WTC11 (cell line): ENCODE results near the gene PITPNC1. TPM values are rescaled to one million over a fixed set of nuclear protein-coding genes. Genes with fewer than 3 reads are reported as not detected.

Experiments used
- ATAC-seq: fragments of 200-7000 bp; cut with Tn5 transposase; 2 replicates; pipeline ENCODE4 v1.10.0; 2021; ENCODE audit warnings: mild to moderate bottlenecking, moderate library complexity
- CTCF ChIA-PET: fragments of 300-600 bp; sonication (Branson Sonifier 250); formaldehyde crosslinking; loops from one replicate; lab custom pipeline; 2021; ENCODE audit warnings: antibody characterized with exemption; lab: Charles Lee
- POLR2A ChIA-PET: fragments of 350-600 bp; sonication (Branson Sonifier 250); formaldehyde crosslinking; loops from one replicate; lab custom pipeline; 2021; ENCODE audit warnings: antibody characterized with exemption; lab: Charles Lee
- DNase-seq: peaks from one replicate; pipeline ENCODE4 v3.0.0; 2021; ENCODE audit warnings: low spot score
- H3K27ac Mint-ChIP-seq: 2 replicates; pipeline ENCODE4 v1.8.0; 2021; ENCODE audit warnings: mixed read lengths
- H3K27me3 Mint-ChIP-seq: 2 replicates; pipeline ENCODE4 v1.8.0; 2021; ENCODE audit warnings: low read depth, mild to moderate bottlenecking, moderate library complexity, mixed read lengths
- H3K36me3 Mint-ChIP-seq: 2 replicates; pipeline ENCODE4 v1.8.0; 2021; ENCODE audit warnings: mixed read lengths
- H3K4me1 Mint-ChIP-seq: 2 replicates; pipeline ENCODE4 v1.8.0; 2022; ENCODE audit warnings: mixed read lengths
- H3K4me3 Mint-ChIP-seq: 2 replicates; pipeline ENCODE4 v1.8.0; 2021; ENCODE audit warnings: mild to moderate bottlenecking, moderate library complexity, mixed read lengths
- H3K9me3 Mint-ChIP-seq: 2 replicates; pipeline ENCODE4 v1.8.0; 2021; ENCODE audit warnings: mixed read lengths
- AFF4 ChIP-seq: sonication (generic); formaldehyde crosslinking; IDR thresholded peaks from 2 replicates; pipeline ENCODE4 v1.8.1; 2023; ENCODE audit warnings: mild to moderate bottlenecking, missing genetic modification reagents, borderline replicate concordance
- ARID4B ChIP-seq: sonication (generic); formaldehyde crosslinking; IDR thresholded peaks from 2 replicates; pipeline ENCODE4 v1.8.0; 2023; ENCODE audit warnings: missing genetic modification reagents, mild to moderate bottlenecking, borderline replicate concordance
- ATF2 ChIP-seq: sonication (generic); formaldehyde crosslinking; IDR thresholded peaks from 2 replicates; pipeline ENCODE4 v1.8.1; 2022; ENCODE audit warnings: low read depth, missing genetic modification reagents, borderline replicate concordance
- ESRRA ChIP-seq: sonication (generic); formaldehyde crosslinking; IDR thresholded peaks from 2 replicates; pipeline ENCODE4 v1.8.1; 2022; ENCODE audit warnings: mild to moderate bottlenecking, missing genetic modification reagents, borderline replicate concordance
- MXD4 ChIP-seq: fragments of 250-450 bp; sonication (Bioruptor Pico); IDR thresholded peaks from 2 replicates; pipeline ENCODE4 v1.8.0; 2021; ENCODE audit warnings: mild to moderate bottlenecking, moderate library complexity, borderline replicate concordance
- NFATC4 ChIP-seq: fragments of 250-450 bp; sonication (Bioruptor Pico); IDR thresholded peaks from 2 replicates; pipeline ENCODE4 v1.9.0; 2021; ENCODE audit warnings: mild to moderate bottlenecking
- NR1H2 ChIP-seq: sonication (generic); formaldehyde crosslinking; IDR thresholded peaks from 2 replicates; pipeline ENCODE4 v1.9.0; 2021; ENCODE audit warnings: mild to moderate bottlenecking, moderate library complexity, missing genetic modification reagents
- TCF7 ChIP-seq: sonication (generic); formaldehyde crosslinking; IDR thresholded peaks from 2 replicates; pipeline ENCODE4 v1.8.0; 2022; ENCODE audit warnings: mild to moderate bottlenecking, low read depth, missing genetic modification reagents, moderate library complexity
- TP53 ChIP-seq: sonication (generic); formaldehyde crosslinking; IDR thresholded peaks from 2 replicates; pipeline ENCODE4 v1.8.1; 2023; ENCODE audit warnings: mild to moderate bottlenecking, missing genetic modification reagents
- ZMAT4 ChIP-seq: fragments of 250-450 bp; sonication (Bioruptor Pico); IDR thresholded peaks from 2 replicates; pipeline ENCODE4 v1.9.0; 2021; ENCODE audit warnings: mild to moderate bottlenecking
- ZNF263 ChIP-seq: sonication (generic); formaldehyde crosslinking; IDR thresholded peaks from 2 replicates; pipeline ENCODE4 v1.8.1; 2022; ENCODE audit warnings: low read depth, mild to moderate bottlenecking, moderate library complexity, missing genetic modification reagents
- ZNF425 ChIP-seq: fragments of 250-450 bp; sonication (Bioruptor Pico); conservative IDR thresholded peaks from 2 replicates; pipeline ENCODE4 v1.9.0; 2021; ENCODE audit warnings: mild to moderate bottlenecking
- ZNF671 ChIP-seq: fragments of 250-450 bp; sonication (Bioruptor Pico); IDR thresholded peaks from 2 replicates; pipeline ENCODE4 v1.8.0; 2021; ENCODE audit warnings: mild to moderate bottlenecking
- total RNA-seq: library from RNA; stranded (reverse); gene quantifications from 3 replicates; pipeline ENCODE4 v1.2.3, GENCODE V29; 2021
- TF ChIP-seq, protein P1 (sequence below): sonication (generic); formaldehyde crosslinking; IDR thresholded peaks from 2 replicates; pipeline ENCODE4 v1.8.0; 2023; ENCODE audit warnings: mild to moderate bottlenecking, missing genetic modification reagents
- TF ChIP-seq, protein P2 (sequence below): fragments of 250-450 bp; sonication (Bioruptor Pico); IDR thresholded peaks from 2 replicates; pipeline ENCODE4 v1.8.0; 2021; ENCODE audit warnings: mild to moderate bottlenecking

Gene PITPNC1
- total RNA-seq, 1 experiment from 2014 or later, result 39.8 TPM

- TF ChIP-seq, protein P1, sequence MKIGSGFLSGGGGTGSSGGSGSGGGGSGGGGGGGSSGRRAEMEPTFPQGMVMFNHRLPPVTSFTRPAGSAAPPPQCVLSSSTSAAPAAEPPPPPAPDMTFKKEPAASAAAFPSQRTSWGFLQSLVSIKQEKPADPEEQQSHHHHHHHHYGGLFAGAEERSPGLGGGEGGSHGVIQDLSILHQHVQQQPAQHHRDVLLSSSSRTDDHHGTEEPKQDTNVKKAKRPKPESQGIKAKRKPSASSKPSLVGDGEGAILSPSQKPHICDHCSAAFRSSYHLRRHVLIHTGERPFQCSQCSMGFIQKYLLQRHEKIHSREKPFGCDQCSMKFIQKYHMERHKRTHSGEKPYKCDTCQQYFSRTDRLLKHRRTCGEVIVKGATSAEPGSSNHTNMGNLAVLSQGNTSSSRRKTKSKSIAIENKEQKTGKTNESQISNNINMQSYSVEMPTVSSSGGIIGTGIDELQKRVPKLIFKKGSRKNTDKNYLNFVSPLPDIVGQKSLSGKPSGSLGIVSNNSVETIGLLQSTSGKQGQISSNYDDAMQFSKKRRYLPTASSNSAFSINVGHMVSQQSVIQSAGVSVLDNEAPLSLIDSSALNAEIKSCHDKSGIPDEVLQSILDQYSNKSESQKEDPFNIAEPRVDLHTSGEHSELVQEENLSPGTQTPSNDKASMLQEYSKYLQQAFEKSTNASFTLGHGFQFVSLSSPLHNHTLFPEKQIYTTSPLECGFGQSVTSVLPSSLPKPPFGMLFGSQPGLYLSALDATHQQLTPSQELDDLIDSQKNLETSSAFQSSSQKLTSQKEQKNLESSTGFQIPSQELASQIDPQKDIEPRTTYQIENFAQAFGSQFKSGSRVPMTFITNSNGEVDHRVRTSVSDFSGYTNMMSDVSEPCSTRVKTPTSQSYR, result no peak
- TF ChIP-seq ARID4B (CRISPR knock-in tag), result no peak
- TF ChIP-seq NR1H2 (CRISPR knock-in tag), result no peak
- no peak for TF ChIP-seq ATF2 (CRISPR knock-in tag)
- no peak for TF ChIP-seq ESRRA
- no peak for TF ChIP-seq ZMAT4 (CRISPR knock-in tag)
These were observed 72.0 kb downstream of the PITPNC1 start (continued) for GRCh38 chr17:67449065-67449464.

- Mint-ChIP-seq H3K36me3 (no peaks in the 10 kb centered on the region), H3K27ac (peak overlapping the region; percentile 49; the same call in 1 of the 2 replicates), H3K9me3 (no peaks in the 10 kb centered on the region), H3K4me1 (peaks cover 29% of the 10 kb centered on the region), H3K4me3 (no peak overlapping the region), H3K27me3 (no peaks in the 10 kb centered on the region)
- ATAC-seq, result no peak
- ChIA-PET POLR2A (no interaction called here), CTCF (interaction anchor here (1.1 kb wide), 1 partner anchor 25 kb away, joined by 3 read pairs; no protein-coding TSS in a partner anchor)
- DNase-seq, result no peak
- TF ChIP-seq ZNF671 (CRISPR knock-in tag), result no peak
- no peak for TF ChIP-seq ESRRA
- no peak for TF ChIP-seq MXD4 (CRISPR knock-in tag)
- no peak for TF ChIP-seq ZNF425 (CRISPR knock-in tag)
- TF ChIP-seq, protein P2, sequence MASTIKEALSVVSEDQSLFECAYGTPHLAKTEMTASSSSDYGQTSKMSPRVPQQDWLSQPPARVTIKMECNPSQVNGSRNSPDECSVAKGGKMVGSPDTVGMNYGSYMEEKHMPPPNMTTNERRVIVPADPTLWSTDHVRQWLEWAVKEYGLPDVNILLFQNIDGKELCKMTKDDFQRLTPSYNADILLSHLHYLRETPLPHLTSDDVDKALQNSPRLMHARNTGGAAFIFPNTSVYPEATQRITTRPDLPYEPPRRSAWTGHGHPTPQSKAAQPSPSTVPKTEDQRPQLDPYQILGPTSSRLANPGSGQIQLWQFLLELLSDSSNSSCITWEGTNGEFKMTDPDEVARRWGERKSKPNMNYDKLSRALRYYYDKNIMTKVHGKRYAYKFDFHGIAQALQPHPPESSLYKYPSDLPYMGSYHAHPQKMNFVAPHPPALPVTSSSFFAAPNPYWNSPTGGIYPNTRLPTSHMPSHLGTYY (CRISPR knock-in tag), result no peak
- no peak for TF ChIP-seq AFF4 (CRISPR knock-in tag)
- no peak for TF ChIP-seq TP53 (CRISPR knock-in tag)
- no peak for TF ChIP-seq NFATC4
- TF ChIP-seq TCF7 (CRISPR knock-in tag), result no peak
- TF ChIP-seq ZNF263 (CRISPR knock-in tag), result no peak
These were observed 73.0 kb downstream of the PITPNC1 start for GRCh38 chr17:67449845-67450755.
